GM19467 (cell line): ENCODE results near the gene ADGRB2.

Experiments
- ATAC-seq: cut with Tn5 transposase; IDR thresholded peaks from one replicate; pipeline ENCODE4 v1.9.1; 2021; ENCODE audit warnings: mild to moderate bottlenecking, moderate library complexity; ENCODE audit not compliant: unreplicated experiment

The ADGRB2 gene

GRCh38 chr1:31783846-31784245, 19.7 kb upstream of the ADGRB2 start:
- ATAC-seq = no peak

DNA sequence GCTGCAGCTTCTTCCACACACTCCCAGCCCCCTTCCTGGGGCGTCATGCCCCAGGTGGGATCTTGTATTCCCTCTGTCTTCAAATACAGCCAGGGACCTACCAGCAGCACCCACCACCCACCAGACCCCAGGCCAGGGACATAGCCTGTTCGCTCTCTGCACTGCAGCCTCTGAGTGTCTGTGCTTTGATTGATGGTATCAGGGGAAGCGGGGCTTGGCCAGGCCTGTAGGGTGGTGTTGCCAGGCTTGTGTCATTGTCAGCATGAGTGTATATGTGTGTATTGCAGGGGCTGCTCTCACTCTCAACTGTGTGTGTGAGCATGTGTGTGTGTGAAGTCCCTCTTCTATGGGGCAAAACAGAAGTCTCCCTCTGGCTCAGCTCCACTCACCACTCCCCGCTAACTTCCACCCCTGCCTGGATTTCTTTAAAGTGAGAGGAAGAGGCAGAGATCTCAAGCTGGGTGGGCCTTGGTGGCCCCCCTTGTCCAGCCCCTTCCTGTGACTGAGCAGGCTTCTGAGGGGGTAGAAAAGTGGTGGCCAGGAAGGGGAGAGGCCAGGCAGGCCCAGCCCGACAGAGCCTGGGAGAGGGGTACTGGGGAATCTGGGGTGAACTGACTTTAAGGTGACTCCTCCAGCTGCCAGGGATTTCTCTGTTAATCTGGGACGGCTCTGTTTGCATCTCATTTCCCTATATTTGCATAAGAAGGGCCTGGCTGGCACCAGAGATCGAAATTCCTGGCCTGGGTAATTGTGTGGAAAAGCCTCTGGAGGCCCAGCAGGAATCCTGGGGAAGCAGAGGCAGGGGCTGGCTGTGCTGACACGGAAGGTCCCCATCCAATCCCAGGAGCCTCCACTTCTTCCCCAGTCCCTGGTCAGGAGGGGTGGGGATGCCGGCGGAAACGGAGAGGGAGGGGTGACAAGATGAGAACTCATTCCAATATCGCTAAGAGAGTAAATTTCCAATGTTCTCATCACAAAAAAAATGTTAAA, 18.6 kb upstream of the ADGRB2 start:
- no peak for ATAC-seq

DNA sequence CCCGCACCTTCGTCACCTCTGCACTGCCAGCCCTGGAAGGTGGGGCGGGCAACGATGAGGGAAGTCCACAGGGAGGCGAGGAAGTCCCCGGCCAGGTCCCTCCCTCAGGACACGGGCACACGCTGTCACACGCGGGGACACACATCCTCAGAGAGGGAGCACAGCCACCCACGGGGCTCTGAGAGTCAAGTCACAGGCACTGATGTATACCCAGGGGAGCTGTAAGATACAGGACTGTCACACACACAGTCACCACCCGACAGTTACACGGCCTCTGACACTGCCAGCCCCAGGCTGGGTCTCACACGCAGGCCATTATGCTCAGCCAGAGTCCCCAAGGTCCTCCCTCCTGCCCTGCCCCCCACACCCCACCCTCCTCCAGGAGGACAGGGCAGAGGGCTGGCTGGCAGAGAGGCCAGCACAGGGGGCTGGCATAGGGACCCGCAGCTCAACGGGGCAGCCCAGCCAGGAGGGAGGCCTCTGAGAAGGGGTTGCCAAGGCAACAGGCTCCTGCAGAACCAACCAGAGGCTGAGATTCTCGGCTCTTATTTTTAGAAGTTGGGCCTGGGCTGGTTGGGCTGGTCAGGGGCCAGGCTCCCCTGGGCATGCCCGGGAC, 17.7 kb upstream of the ADGRB2 start:
- no peak for ATAC-seq

GRCh38 chr1:31781138-31781755, 17.1 kb upstream of the ADGRB2 start:
- ATAC-seq = no peak

- ATAC-seq = no peak
Observed at GRCh38 chr1:31780632-31781031, 16.5 kb upstream of the ADGRB2 start.

GRCh38 chr1:31779687-31780086, 15.5 kb upstream of the ADGRB2 start:
- no peak for ATAC-seq

GRCh38 chr1:31778763-31779488, 14.8 kb upstream of the ADGRB2 start:
- no peak for ATAC-seq

GRCh38 chr1:31776516-31776915, 12.4 kb upstream of the ADGRB2 start:
- ATAC-seq = no peak

DNA sequence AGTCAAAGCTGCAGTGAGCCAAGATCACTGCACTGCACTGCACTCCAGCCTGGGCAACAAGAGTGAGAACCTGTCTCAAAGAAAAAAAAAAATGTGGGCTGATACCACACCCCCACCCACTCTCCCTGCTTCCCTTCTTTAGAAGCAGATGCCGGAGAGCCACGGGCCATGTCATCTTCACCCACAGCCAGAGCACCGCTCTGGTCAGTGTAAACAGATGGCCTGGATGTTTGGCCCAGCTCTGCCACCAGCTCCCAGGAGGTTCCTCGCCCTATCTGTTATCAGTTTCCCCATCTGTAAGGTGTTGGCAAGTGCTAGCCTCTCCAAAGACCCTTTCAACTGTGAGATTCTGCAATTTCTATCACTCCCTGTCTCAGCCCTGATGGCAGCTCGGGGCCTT, 11.9 kb upstream of the ADGRB2 start:
- ATAC-seq = no peak

DNA sequence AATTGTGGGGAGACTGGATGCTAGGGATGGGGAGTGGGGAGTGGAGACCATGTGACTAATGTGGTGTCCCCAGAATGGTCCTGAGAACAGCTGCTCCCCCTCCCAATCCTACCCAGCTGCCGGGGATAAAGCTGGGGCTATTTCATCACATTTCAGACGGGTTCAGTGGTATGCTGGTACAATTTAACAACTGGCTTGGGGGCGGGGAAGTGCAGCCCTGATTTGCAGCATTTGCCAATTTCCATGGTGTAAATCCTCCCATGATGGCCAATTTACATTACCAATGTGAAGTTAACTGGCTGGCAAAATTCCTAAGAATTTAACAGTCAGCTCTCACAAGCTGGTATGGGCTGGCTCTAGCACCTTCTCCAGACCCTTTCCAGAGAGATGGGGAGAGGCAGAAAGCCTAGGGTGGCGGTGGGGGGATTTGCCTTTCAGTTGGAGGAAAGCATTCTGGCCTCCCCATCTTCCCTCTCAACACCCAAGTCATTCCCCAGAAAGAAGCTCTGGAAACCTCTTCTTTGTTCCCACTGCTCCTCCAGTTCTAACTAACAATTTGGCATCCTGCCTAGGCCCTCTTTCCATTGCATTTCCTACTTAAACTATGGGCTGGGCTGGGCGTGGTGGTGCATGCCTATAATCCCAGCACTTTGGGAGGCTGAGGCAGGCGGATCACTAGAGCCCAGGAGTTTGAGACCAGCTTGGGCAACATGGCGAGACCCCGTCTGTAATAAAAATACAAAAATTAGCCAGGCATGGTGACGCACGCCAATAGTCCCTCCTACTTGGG, 11.3 kb upstream of the ADGRB2 start:
- no peak for ATAC-seq

DNA sequence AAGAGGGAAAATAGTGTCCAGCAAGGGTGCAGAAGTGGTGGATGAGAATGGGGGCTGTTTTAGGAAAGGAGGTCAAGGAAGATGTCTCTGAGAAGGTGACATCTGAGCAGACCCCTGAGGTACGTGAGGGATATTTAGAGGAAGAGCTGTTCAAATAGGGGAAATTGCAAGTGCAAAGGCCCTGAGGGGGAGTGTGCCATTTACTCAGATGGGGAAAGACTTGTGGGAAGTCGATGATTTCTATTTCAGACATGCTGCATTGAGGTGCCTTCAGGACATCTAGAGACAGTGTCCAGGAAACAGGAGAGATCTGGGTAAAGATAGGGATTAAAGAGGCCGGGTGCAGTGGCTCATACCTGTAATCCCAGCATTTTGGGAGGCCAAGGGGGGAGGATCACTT, 10.4 kb upstream of the ADGRB2 start:
- ATAC-seq = no peak

- ATAC-seq = no peak
Observed at GRCh38 chr1:31773861-31774260, 9.7 kb upstream of the ADGRB2 start.

GRCh38 chr1:31772669-31773248, 8.6 kb upstream of the ADGRB2 start:
- ATAC-seq = no peak

DNA sequence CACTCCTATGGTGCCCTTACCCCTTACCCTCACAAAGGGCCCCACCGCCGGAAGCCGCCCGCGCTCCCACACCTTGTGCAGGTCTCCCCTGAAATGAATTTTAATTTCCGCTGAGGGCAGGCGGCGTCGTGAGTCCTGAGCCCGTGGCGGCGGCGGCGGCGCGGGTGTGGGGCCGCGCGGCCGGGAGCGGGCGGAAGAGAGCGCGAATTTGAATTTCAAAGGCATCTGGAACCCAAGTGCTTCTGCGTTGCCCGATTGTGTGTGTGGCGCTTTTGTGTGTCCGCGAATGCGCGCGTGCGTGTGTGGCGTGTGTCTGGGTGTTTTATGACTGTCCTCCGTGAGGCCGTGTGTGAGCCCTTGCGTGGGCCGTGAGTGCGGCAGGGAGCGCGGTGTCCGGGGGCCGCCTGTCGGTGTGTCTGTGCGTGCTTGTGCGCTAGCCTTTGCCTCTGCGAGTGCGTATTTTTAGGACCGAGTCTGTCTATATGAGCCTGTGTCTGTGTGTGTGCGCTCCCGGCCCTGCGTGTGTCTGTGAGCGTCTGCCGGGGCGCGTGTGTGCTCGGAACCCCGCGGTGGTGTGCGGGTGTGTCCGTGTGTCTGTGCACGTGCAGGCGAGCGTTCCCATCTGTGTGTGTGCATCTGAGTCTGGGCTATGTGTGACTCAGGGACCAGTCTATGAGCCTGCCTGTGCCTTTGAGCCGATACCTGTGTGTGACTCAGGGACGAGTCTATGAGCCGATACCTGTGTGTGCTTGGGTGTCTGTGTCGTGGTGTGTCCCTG, 7.9 kb upstream of the ADGRB2 start:
- no peak for ATAC-seq

DNA sequence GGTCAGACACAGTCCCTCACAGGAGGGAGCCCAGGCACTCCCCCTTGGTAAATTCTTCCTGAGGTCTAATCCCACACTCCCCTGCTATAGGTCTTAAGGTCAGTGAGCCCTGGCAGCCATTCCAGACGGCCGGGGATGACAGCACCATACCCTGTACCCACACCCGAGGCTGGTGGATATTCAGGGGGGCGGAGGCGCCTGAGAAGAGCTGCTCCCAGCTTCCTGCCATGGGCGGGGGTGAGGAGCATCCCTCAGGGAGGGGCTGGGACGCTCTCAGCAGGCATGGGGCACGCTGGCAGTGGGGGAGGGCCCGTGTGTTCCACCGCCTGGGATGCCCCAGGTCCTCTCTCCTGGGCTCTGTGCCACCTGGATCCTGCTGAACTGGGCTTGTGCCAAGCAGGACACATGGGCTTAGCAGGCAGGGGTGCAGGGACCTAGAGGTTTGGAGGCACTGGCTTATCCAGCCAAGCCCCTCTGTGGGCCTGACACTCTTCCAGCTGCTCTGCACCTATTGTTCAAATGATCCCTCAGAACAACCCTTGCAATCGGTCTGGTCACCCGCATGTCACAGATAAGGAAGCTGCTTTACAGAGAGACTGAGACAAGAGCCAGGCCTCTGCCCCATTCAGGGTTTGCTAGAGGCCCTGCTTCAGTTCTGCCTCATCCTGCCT, 5.7 kb upstream of the ADGRB2 start:
- ATAC-seq = no peak

DNA sequence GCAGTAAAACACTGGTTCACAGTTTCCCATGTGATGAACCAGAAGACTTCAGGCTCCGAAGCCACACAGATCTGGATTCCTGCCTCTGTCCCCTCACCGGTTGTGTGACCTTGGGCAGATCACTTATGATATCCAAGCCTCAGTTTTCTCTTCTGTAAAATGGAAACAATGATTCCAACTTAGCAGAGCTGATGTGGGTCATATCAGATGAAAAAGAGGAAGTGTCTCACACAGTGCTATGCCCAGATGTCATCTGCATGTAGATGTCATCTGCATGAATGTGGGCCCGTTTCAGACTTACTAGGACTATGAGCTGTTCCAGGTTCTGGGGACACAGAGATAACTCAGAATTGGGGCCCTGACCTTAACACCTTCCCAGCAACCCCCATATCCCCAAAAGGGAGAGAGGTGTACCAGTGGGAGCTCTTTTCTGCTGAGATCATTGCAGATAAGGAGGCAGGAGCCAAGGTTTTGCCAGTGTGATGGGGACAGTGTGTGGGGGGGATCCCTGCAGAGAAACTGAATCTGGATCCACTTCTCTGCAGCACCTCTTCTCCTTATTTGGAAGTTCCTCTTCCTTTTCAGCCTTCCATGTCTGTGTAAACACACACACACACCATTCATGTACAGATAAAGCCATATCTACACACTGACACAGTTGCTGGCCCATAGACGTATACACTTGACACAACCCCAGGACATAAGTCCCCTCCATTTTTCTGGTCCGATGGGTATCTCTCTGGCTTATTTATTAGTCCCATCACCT, 5.0 kb upstream of the ADGRB2 start:
- no peak for ATAC-seq

GRCh38 chr1:31768407-31768907, 4.3 kb upstream of the ADGRB2 start:
- no peak for ATAC-seq

GRCh38 chr1:31767225-31767624, 3.1 kb upstream of the ADGRB2 start:
- no peak for ATAC-seq
